Astrocyte (in vitro differentiated cells and primary cell): ENCODE measurements around the gene NEBL. TPM values are rescaled to one million over a fixed set of nuclear protein-coding genes. Genes with fewer than 3 reads are reported as not detected.

Experiments
- DNase-seq: peaks from one replicate; pipeline ENCODE4 v3.0.0-alpha.2; 2010; ENCODE audit warnings: low read depth
- FAIRE-seq: peaks from 2 replicates; lab custom pipeline; 2011; peaks lifted over from hg19 to GRCh38; lab: Jason Lieb, UNC
- H2AFZ ChIP-seq: 2 replicates; pipeline ENCODE4 v1.6.0; 2012; ENCODE audit warnings: low read depth, low read length, inconsistent platforms
- H3K27ac ChIP-seq: 2 replicates; pipeline ENCODE4 v1.5.1; 2011; ENCODE audit warnings: low read depth, low read length, inconsistent platforms
- H3K27me3 ChIP-seq: 2 replicates; pipeline ENCODE4 v1.6.0; 2011; ENCODE audit warnings: low read length, inconsistent platforms; ENCODE audit not compliant: insufficient read depth
- H3K36me3 ChIP-seq: 2 replicates; pipeline ENCODE4 v1.5.1; 2011; ENCODE audit warnings: low read length, inconsistent platforms; ENCODE audit not compliant: insufficient read depth
- H3K4me1 ChIP-seq: 2 replicates; pipeline ENCODE4 v1.5.1; 2011; ENCODE audit warnings: low read length, inconsistent platforms; ENCODE audit not compliant: insufficient read depth
- H3K4me2 ChIP-seq: 2 replicates; pipeline ENCODE4 v1.6.0; 2012; ENCODE audit warnings: low read length, inconsistent platforms
- H3K4me3 ChIP-seq: 2 replicates; pipeline ENCODE4 v1.5.1; 2011; ENCODE audit warnings: low read depth, mild to moderate bottlenecking, low read length, inconsistent platforms; ENCODE audit not compliant: insufficient read depth
- H3K79me2 ChIP-seq: 2 replicates; pipeline ENCODE4 v1.6.0; 2012; ENCODE audit warnings: mild to moderate bottlenecking, low read length, inconsistent platforms; ENCODE audit not compliant: insufficient read depth
- H3K9ac ChIP-seq: 2 replicates; pipeline ENCODE4 v1.6.0; 2012; ENCODE audit warnings: mild to moderate bottlenecking, low read length, inconsistent platforms
- H3K9me3 ChIP-seq: 2 replicates; pipeline ENCODE4 v1.5.1; 2012; ENCODE audit warnings: low read depth, mild to moderate bottlenecking, low read length, inconsistent platforms; ENCODE audit not compliant: insufficient read depth
- H4K20me1 ChIP-seq: 2 replicates; pipeline ENCODE4 v1.6.0; 2012; ENCODE audit warnings: low read length, inconsistent platforms; ENCODE audit not compliant: insufficient read depth
- H3K27ac Mint-ChIP-seq: one replicate; pipeline ENCODE4 v1.8.0; 2021; ENCODE audit warnings: mild to moderate bottlenecking, mixed read lengths; ENCODE audit not compliant: unreplicated experiment
- H3K27me3 Mint-ChIP-seq: one replicate; pipeline ENCODE4 v1.8.0; 2021; ENCODE audit warnings: low read depth, mixed read lengths; ENCODE audit not compliant: unreplicated experiment
- H3K36me3 Mint-ChIP-seq: one replicate; pipeline ENCODE4 v1.8.0; 2021; ENCODE audit warnings: low read depth, mixed read lengths; ENCODE audit not compliant: unreplicated experiment
- H3K4me1 Mint-ChIP-seq: one replicate; pipeline ENCODE4 v1.8.0; 2021; ENCODE audit warnings: low read depth, mixed read lengths; ENCODE audit not compliant: unreplicated experiment
- H3K4me3 Mint-ChIP-seq: one replicate; pipeline ENCODE4 v1.8.0; 2021; ENCODE audit warnings: mild to moderate bottlenecking, moderate library complexity, mixed read lengths; ENCODE audit not compliant: unreplicated experiment
- H3K9me3 Mint-ChIP-seq: one replicate; pipeline ENCODE4 v1.8.0; 2021; ENCODE audit warnings: mild to moderate bottlenecking, mixed read lengths; ENCODE audit not compliant: unreplicated experiment
- CTCF ChIP-seq: IDR thresholded peaks from 2 replicates; pipeline ENCODE4 v1.5.1; 2011; ENCODE audit warnings: low read depth, mild to moderate bottlenecking, inconsistent platforms, low read length, moderate library complexity; ENCODE audit not compliant: insufficient read depth
- EZH2 ChIP-seq: IDR thresholded peaks from 2 replicates; pipeline ENCODE4 v1.6.1; 2012; ENCODE audit warnings: mild to moderate bottlenecking, low read length, inconsistent platforms; ENCODE audit not compliant: insufficient read depth
- total RNA-seq: library from RNA; stranded (reverse); gene quantifications from 2 replicates; pipeline ENCODE4 v1.2.1, GENCODE V29; 2021

The NEBL gene
- total RNA-seq, 1 donor from 2014 or later: 6.0 TPM

GRCh38 chr10:20771051-20771450, 126.1 kb downstream of the NEBL start:
- no peak for DNase-seq

GRCh38 chr10:20769481-20769880, 127.6 kb downstream of the NEBL start:
- H3K9me3 Mint-ChIP-seq: no peaks in the 10 kb centered on the region
- TF ChIP-seq CTCF (no peak), EZH2 (no peak)
- Histone ChIP-seq H3K36me3 (no peaks in the 10 kb centered on the region), H4K20me1 (no peaks in the 10 kb centered on the region), H3K9ac (no peak overlapping the region), H3K4me2 (no peak overlapping the region), H3K4me1 (peaks cover 9% of the 10 kb centered on the region), H3K4me3 (no peak overlapping the region), H3K27ac (no peak overlapping the region), H2AFZ (no peak overlapping the region), H3K27me3 (no peaks in the 10 kb centered on the region), H3K9me3 (no peaks in the 10 kb centered on the region), H3K79me2 (no peaks in the 10 kb centered on the region)
- H3K27me3 Mint-ChIP-seq: no peaks in the 10 kb centered on the region
- H3K4me3 Mint-ChIP-seq: no peak overlapping the region
- H3K36me3 Mint-ChIP-seq: no peaks in the 10 kb centered on the region
- H3K4me1 Mint-ChIP-seq: peaks cover 17% of the 10 kb centered on the region
- peak; percentile 8 for DNase-seq
- no peak for FAIRE-seq
- no peak overlapping the region for H3K27ac Mint-ChIP-seq

More at GRCh38 chr10:20771051-20771450, 126.1 kb downstream of the NEBL start:
- H2AFZ ChIP-seq: no peak overlapping the region
- no peak overlapping the region for H3K4me3 Mint-ChIP-seq
- no peaks in the 10 kb centered on the region for H3K36me3 Mint-ChIP-seq
- H3K27me3 ChIP-seq: no peaks in the 10 kb centered on the region
- H3K4me1 ChIP-seq: peaks cover 9% of the 10 kb centered on the region
- no peak overlapping the region for H3K27ac ChIP-seq
- H3K4me1 Mint-ChIP-seq: peaks cover 17% of the 10 kb centered on the region
- no peaks in the 10 kb centered on the region for H3K9me3 ChIP-seq
- no peak overlapping the region for H3K9ac ChIP-seq
- no peak for TF ChIP-seq CTCF
- TF ChIP-seq EZH2: no peak
- H3K27me3 Mint-ChIP-seq: no peaks in the 10 kb centered on the region
- H3K36me3 ChIP-seq: no peaks in the 10 kb centered on the region
- H3K4me3 ChIP-seq: no peak overlapping the region
- no peak overlapping the region for H3K27ac Mint-ChIP-seq
- no peak for FAIRE-seq
- no peak overlapping the region for H3K4me2 ChIP-seq
- no peaks in the 10 kb centered on the region for H3K79me2 ChIP-seq
- no peaks in the 10 kb centered on the region for H4K20me1 ChIP-seq
- no peaks in the 10 kb centered on the region for H3K9me3 Mint-ChIP-seq

- no peaks in the 10 kb centered on the region for H3K79me2 ChIP-seq
- H4K20me1 ChIP-seq: no peaks in the 10 kb centered on the region
- Mint-ChIP-seq H3K4me3 (no peak overlapping the region), H3K4me1 (peaks cover 17% of the 10 kb centered on the region), H3K36me3 (no peaks in the 10 kb centered on the region), H3K27ac (peak overlapping the region; percentile 10), H3K27me3 (no peaks in the 10 kb centered on the region), H3K9me3 (no peaks in the 10 kb centered on the region)
- TF ChIP-seq CTCF: peak; percentile 22
- TF ChIP-seq EZH2: no peak
- H3K9ac ChIP-seq: no peak overlapping the region
- no peak overlapping the region for H3K27ac ChIP-seq
- FAIRE-seq: no peak
- H2AFZ ChIP-seq: no peak overlapping the region
- DNase-seq: peak; percentile 6
- H3K4me2 ChIP-seq: no peak overlapping the region
- peaks cover 9% of the 10 kb centered on the region for H3K4me1 ChIP-seq
- H3K9me3 ChIP-seq: no peaks in the 10 kb centered on the region
- no peaks in the 10 kb centered on the region for H3K27me3 ChIP-seq
- no peaks in the 10 kb centered on the region for H3K36me3 ChIP-seq
- no peak overlapping the region for H3K4me3 ChIP-seq
Observed at GRCh38 chr10:20768843-20769242, 128.3 kb downstream of the NEBL start.
